ENCODE results near the gene SOX6.

SOX6 gene

DNA sequence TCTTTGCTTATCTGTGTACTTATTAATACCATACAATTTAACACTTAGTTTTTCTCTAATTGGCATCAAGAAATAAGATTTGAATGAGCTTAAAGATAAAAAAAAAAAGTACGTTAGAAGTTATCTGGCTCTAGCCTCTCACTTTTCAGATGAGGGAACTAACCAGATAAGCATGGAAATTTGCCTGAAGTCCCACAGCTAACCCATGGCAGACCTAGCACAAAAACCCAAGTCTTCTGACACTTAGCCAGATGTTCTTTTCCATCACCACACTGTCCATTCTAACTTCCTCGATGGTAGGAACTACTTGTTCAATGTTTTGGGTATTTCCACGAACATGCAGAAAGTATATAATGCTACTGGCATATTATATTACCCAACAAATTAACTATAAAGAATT lies 7.4 kb upstream of the SOX6 start:
- DNase-seq: no peak

DNA sequence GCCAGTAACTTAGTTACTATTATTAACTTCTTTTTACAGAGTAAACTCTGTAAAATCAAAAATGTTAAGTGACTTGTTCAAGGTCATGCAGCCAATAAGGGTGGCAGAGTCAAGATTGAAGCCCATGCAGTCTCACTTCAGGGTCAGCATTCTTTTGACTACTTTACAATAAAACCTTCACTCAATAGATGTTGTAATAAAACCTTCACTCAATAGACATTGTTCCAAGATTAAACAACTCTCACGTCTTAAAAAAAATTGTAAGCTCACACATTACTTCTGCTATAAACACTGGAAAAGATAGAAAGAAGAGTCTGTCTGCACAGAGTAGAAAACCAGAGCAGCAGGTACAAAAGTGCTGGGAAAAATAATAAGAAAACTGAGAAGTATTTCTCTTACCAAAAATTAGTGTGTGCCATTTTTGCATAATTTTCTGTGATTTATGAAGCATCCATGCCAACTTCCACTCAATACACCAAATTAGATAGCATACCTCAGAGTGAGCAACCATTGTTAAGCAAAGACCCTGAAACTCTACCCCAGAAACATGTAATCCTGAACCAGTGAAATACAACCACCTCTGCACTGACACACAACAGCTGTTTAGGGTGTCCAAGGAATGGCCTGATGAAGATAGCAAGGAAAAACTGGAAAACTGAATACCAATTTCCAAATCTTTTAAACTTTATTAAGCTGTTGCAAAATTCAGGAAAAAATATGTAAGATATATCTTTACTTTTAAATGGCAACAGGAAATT lies 4.9 kb upstream of the SOX6 start:
- DNase-seq: no peak

- no peak for DNase-seq
Observed at GRCh38 chr11:16359369-16359768, 3.0 kb upstream of the SOX6 start.

GRCh38 chr11:16358726-16359125 lies 2.4 kb upstream of the SOX6 start:
- DNase-seq: no peak

- no peak for DNase-seq
Observed at GRCh38 chr11:16357775-16358174, 1.4 kb upstream of the SOX6 start.

DNA sequence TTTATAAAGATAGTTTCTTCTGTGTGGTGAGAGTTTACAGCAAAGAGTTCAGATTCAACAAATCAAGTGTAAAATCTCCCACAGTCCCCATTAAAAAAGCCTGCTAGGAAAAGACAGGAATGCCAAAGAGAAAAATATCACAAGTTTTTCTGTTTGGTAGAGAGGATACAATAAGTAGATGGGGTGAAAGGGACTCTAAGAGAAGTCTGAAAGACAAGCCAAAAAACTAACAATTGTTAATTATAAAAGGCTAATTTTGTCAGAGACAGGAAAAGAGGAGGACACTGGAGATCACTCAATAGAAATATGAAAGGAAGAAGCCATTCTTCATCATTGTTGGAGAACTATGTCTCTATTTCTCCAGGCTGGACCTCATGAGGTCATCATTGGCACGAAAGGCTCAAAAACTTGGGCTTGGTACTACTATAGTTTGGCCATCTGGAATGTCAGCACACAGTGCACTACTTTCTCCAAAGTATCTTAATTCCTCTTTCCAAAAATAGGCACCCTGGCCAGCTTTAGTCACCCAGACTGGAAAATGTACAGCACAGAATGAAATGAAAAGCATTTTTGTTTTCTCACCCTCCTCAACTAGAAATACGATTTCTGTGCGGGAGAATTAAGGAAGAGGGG lies 531 bp upstream of the SOX6 start:
- DNase-seq: peak; percentile 71 to 87

- no peak for DNase-seq
Observed at GRCh38 chr11:16352707-16353106, 3.6 kb downstream of the SOX6 start.

DNA sequence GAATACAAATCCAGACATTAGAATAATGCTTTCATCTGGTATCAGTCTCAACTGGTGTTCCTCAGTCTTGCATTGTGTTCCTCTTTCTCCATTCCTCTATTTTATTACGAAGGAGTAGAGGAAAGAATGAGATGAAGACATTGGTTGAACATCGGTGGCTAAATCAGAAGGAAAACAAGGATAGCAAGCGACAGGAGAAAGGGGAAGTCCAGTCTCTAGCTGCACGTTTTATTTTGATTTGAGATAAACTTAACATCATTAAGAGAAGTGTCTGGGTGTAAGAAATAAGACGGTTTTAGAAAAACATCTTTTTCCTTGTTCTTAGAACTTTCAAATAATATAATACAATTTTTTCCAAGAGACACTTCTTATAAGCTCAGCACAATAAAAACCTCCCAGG lies 6.2 kb downstream of the SOX6 start:
- no peak for DNase-seq

- DNase-seq: no peak
Observed at GRCh38 chr11:16347928-16348685, 8.2 kb downstream of the SOX6 start.

DNA sequence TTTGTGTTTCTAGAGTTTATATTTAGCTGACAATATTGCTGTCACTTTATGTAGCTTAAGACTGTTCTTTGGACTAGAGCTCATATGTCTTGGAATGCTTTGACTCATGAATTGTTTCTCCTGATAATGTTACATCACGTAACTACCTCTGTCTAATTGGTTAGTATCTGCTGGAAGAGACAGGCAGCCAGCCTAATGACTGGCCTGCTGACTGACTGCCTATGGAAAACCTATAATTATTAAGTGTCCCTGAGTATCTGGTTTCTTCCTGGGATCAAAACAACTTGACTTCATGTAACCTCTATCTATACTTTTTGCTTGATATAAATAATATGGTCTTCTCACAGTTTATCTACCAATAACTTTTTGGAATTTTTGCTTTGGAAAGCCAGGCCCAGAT lies 9.4 kb downstream of the SOX6 start:
- DNase-seq: no peak

DNA sequence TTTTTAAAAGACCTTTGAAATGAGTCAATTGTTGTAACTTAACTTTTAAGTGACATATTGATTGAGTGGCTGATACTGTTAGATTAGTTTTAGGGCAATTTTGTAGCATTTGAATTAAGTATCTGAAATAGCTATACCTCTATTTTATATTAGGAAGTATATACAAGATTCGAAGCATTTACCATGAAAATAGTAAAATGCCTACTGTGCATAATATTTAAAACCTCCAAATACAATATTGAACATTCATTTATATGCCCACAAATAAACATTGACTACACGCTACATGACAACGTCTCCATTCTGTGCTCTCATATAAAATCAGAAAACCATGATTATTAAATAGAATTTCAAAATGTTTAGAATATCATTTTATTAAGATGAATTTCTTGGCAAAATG lies 14.5 kb downstream of the SOX6 start:
- no peak for DNase-seq

DNA sequence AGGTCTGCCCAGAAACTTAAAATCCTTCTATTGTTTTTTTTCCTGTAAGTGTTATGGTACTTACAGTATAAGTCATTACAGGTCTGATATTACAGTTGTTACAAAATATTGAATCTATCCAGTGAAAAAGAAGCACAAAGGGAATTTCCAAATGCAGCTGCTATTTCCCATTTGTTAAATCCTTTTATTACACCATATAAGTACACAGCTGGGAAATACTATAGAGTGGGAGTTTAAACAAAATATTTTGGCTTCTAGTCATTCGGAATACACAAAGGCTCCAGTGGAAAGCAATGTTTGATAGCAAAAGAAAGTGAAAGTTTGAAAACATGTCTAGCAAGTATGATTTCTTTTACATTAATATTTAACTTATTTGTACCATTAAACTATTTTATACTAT lies 18.0 kb downstream of the SOX6 start:
- DNase-seq: no peak

GRCh38 chr11:16337421-16338213 lies 18.7 kb downstream of the SOX6 start:
- no peak for DNase-seq

- no peak for DNase-seq
Observed at GRCh38 chr11:16336721-16337120, 19.6 kb downstream of the SOX6 start.

DNA sequence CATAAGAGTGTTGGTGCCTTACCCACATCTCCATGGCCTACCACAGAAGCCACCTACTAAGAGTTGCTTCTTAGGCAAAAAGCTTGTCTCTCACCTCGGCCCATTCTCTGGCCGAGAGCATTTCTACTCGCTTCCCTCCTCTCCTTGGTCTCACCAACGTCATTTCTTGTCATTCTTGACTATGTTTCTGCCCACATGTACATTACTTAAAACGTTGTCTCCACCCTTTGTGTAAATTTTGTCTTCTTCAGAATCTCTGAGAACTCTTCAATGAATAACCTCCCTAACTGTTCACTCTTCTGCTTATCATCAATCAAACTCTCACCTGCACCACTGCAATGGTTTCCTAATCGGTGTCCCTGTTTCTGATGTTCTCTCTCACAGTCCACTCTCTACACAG lies 20.1 kb downstream of the SOX6 start:
- DNase-seq: no peak

DNA sequence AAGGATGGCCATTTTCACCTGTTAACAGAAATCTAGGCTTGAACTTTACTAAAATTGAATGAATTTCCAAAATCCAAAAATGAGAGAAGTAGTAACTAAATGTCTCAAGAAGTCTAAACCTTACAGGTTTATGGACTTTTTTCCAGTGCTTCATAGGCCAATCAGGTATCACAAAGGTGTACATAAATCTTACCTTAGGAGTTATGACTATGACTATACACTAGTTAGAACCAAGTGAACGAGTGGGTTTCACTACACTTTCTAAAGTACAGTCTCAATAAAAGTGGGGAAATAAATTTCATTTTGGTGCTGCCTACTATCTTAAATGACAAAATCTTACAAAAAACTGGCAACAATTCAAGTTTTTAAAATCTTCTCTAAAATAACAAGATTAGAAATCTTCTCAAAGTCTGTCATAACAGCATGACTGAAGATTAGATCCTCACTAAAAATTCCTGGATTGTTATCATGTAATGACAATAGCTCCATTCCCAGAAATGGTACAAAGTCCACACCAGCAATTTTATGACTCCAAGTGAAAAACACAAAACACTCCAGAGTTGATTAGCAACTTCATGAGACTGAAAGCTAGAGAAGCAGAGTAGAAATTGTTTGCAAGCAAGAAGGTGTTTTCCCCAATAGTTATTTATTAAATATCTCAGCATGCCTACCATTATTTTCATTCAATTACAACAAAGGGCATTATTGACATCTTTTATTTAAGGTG lies 20.9 kb downstream of the SOX6 start:
- no peak for DNase-seq

GRCh38 chr11:16326679-16327297 lies 29.6 kb downstream of the SOX6 start:
- no peak for DNase-seq

DNA sequence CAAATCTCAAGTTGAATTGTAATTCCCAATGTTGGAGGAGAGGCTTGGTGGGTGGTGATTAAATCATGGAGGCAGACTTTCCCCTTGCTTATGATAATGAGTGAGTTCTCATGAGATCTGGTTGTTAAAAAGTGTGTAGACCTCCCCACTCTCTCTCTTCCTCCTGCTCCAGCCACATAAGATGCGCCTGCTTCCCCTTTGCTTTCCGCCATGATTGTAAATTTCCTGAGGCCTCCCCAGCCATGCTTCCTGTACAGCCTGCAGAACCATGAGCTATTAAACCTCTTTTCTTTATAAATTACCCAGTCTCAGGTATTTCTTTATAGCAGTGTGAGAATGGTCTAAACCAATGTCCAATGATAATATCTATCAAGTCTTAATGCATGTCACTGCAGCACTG lies 34.2 kb downstream of the SOX6 start:
- no peak for DNase-seq

DNA sequence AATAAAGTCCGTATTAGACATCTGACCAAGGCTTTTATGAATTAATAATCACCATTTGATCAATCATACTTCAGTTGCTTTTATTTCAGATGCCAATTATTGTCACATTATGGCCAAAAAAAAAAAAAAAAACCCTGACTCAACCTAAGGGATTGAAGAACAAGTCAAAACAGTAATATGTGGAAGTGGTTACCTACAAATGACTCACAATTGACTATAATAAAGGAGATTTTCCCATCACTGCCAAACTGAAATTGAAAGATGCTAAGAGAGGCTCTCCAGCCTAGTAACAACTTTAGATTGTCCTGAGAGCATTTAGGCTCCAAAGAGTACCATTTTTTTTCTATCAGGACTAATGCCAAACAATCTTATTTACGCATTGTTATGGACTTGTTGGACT lies 35.2 kb downstream of the SOX6 start:
- no peak for DNase-seq

GRCh38 chr11:16318320-16318719 lies 38.0 kb downstream of the SOX6 start:
- no peak for DNase-seq

GRCh38 chr11:16317712-16318111 lies 38.6 kb downstream of the SOX6 start:
- no peak for DNase-seq

GRCh38 chr11:16313846-16314245 lies 42.5 kb downstream of the SOX6 start:
- DNase-seq: no peak
